Right lobe of liver (tissue), 6 donors: ENCODE measurements around the gene ALG12. TPM values are rescaled to one million over a fixed set of nuclear protein-coding genes. Genes with fewer than 3 reads are reported as not detected.
"Not testable (repeated sequence)": the region's sequence is repeated elsewhere in the genome, so short reads cannot be mapped to it uniquely, and the experiment has no call there.

Source experiments
- ATAC-seq, 4 donors: fragments of 200-7000 bp; cut with Tn5 transposase; one replicate each; pipeline ENCODE4 v1.9.1; 2020; ENCODE audit warnings: mild to moderate bottlenecking in 4 of 4, moderate library complexity in 4 of 4
- DNase-seq, 3 donors: peaks; one replicate each; pipeline ENCODE4 v3.0.0-alpha.2; 2020
- H3K27ac ChIP-seq, 3 donors: fragments of 200-600 bp; one replicate each; pipeline ENCODE4 v1.8.0; 2022
- H3K27me3 ChIP-seq, 2 donors: fragments of 200-600 bp; one replicate each; pipeline ENCODE4 v1.8.0; 2022
- H3K36me3 ChIP-seq, 4 donors: fragments of 200-600 bp; sonication (generic) in 1 of 4; one replicate each; pipeline versions ENCODE4 v1.5.1 to v1.8.0; 2017 to 2022; ENCODE audit warnings: control low read depth in 1 of 4
- H3K4me1 ChIP-seq, 4 donors: fragments of 200-600 bp; sonication (generic) in 1 of 4; one replicate each; pipeline versions ENCODE4 v1.5.1 to v1.8.0; 2017 to 2022; ENCODE audit warnings: control low read depth in 1 of 4
- H3K4me3 ChIP-seq, 3 donors: fragments of 200-600 bp; one replicate each; pipeline ENCODE4 v1.8.0; 2022
- H3K9me3 ChIP-seq, 4 donors: fragments of 200-600 bp; sonication (generic) in 1 of 4; one replicate each; pipeline versions ENCODE4 v1.5.1 to v1.8.0; 2017 to 2022; ENCODE audit warnings: control low read depth in 1 of 4
- POLR2A ChIP-seq: fragments of 450-650 bp; IDR thresholded peaks from one replicate; pipeline ENCODE4 v1.6.1; 2017; ENCODE audit warnings: antibody characterized with exemption, mild to moderate bottlenecking
- WGBS: methylation state at CpG from one replicate; pipeline ENCODE4 v1.1.6; 2018; ENCODE audit warnings: low coverage, low lambda C conversion rate; ENCODE audit not compliant: insufficient coverage; ENCODE audit errors: missing lambda C conversion rate; 5-methylcytosine and 5-hydroxymethylcytosine counted together
- intact Hi-C, 2 donors: fragments of 100-400 bp; cut with DNase I; formaldehyde crosslinking; loops; one replicate each; pipeline versions ENCODE4 v1.11.2 to v1.14.1; 2022
- total RNA-seq, 6 experiments: library from RNA; depleted of rRNA in 2 of 6; stranded (reverse); fragments of >200 nt in 2 of 6; fragmentation: NEBNext Ultra II Directional in 3 of 6; extraction: Animal tissue kit (Norgen Biotek cat#: 25700) in 3 of 6; gene quantifications; one replicate each; pipeline versions ENCODE4 v1.1.0 to v1.2.4, GENCODE V29; 2016 to 2023
- TF ChIP-seq, protein P1 (sequence below), 4 donors: fragments of 200-600 bp in 3 of 4; fragments of 450-650 bp in 1 of 4; IDR thresholded peaks; one replicate each; pipeline versions ENCODE4 v1.5.1 to v1.8.0; 2016 to 2022; ENCODE audit warnings: antibody characterized with exemption in 4 of 4, mild to moderate bottlenecking in 2 of 4
- donor health status: DM: no; HTN: yes; CAD: no.
- donor health status: DM: no; HTN: no; CAD: no.
- donor health status: DM: no; HTN: no; CAD: no.
- donor health status: DM: no; HTN: yes; CAD: no.
- donor health status: DM: no; HTN: yes; CAD: no.

The ALG12 gene
- total RNA-seq, 6 experiments from 2014 or later: 15.1 to 19.0 (median 16.6) TPM

GRCh38 chr22:49946612-49947295, 28.5 kb upstream of the ALG12 start:
- Histone ChIP-seq H3K27ac (no peak overlapping the region), H3K9me3 (no peaks in the 10 kb centered on the region), H3K4me3 (no peak overlapping the region), H3K36me3 (no peaks in the 10 kb centered on the region), H3K4me1 (peaks cover 0 to 19% (median 0%) of the 10 kb centered on the region in 4 donors), H3K27me3 (no peaks in the 10 kb centered on the region)
- no peak for ATAC-seq
- intact Hi-C loops: no loop called here
- DNase-seq: no peak
- TF ChIP-seq, protein P1, sequence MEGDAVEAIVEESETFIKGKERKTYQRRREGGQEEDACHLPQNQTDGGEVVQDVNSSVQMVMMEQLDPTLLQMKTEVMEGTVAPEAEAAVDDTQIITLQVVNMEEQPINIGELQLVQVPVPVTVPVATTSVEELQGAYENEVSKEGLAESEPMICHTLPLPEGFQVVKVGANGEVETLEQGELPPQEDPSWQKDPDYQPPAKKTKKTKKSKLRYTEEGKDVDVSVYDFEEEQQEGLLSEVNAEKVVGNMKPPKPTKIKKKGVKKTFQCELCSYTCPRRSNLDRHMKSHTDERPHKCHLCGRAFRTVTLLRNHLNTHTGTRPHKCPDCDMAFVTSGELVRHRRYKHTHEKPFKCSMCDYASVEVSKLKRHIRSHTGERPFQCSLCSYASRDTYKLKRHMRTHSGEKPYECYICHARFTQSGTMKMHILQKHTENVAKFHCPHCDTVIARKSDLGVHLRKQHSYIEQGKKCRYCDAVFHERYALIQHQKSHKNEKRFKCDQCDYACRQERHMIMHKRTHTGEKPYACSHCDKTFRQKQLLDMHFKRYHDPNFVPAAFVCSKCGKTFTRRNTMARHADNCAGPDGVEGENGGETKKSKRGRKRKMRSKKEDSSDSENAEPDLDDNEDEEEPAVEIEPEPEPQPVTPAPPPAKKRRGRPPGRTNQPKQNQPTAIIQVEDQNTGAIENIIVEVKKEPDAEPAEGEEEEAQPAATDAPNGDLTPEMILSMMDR (IDR thresholded peaks at IDR 0.05): no peak
- TF ChIP-seq POLR2A: no peak
- 89% methylated on average over 7 of the region's 17 CpGs for WGBS

- Histone ChIP-seq H3K4me1 (peaks cover 0 to 19% (median 0%) of the 10 kb centered on the region in 4 donors), H3K27ac (peak overlapping the region in 1 of 3 donors; percentile 35)
- H3K36me3 ChIP-seq, H3K4me3 ChIP-seq, ATAC-seq, H3K27me3 ChIP-seq, DNase-seq, H3K9me3 ChIP-seq, intact Hi-C loops: not testable (repeated sequence)
- WGBS: 72% methylated on average over 11 of the region's 17 CpGs
Measured at GRCh38 chr22:49945042-49945794, 27.0 kb upstream of the ALG12 start.

GRCh38 chr22:49944399-49944891, 26.2 kb upstream of the ALG12 start:
- H3K9me3 ChIP-seq: no peaks in the 10 kb centered on the region
- intact Hi-C loops: no loop called here
- WGBS: 80% methylated on average over 2 of the region's 13 CpGs
- no peaks in the 10 kb centered on the region for H3K36me3 ChIP-seq
- peaks cover 0 to 19% (median 0%) of the 10 kb centered on the region in 4 donors for H3K4me1 ChIP-seq
- TF ChIP-seq, protein P1 (IDR thresholded peaks at IDR 0.05): no peak
- TF ChIP-seq POLR2A: no peak
- H3K4me3 ChIP-seq: peak overlapping the region in 1 of 3 donors; percentile 18
- DNase-seq (no peak), ATAC-seq (no peak)
- H3K27ac ChIP-seq: peak overlapping the region in 1 of 3 donors; percentile 57
- H3K27me3 ChIP-seq: no peaks in the 10 kb centered on the region

GRCh38 chr22:49943771-49944398, 25.6 kb upstream of the ALG12 start:
- Histone ChIP-seq H3K27me3 (no peaks in the 10 kb centered on the region), H3K27ac (peak overlapping the region in 1 of 3 donors; percentile 57), H3K36me3 (no peaks in the 10 kb centered on the region), H3K4me1 (peaks cover 0 to 19% (median 0%) of the 10 kb centered on the region in 4 donors), H3K4me3 (peak overlapping the region in 1 of 3 donors; percentile 18), H3K9me3 (no peaks in the 10 kb centered on the region)
- ATAC-seq (no peak), DNase-seq (no peak)
- whole genome bisulfite sequencing: 60% methylated on average over 1 of the region's 25 CpGs
- intact Hi-C loops: no loop called here
- TF ChIP-seq, protein P1 (IDR thresholded peaks at IDR 0.05): no peak
- no peak for TF ChIP-seq POLR2A
